Neuronal stem cell (in vitro differentiated cells): ENCODE results near the gene POF1B.

Source experiments
- DNase-seq: peaks from one replicate; pipeline ENCODE4 v3.0.0-alpha.2; 2013; ENCODE audit warnings: low spot score
- H2AFZ ChIP-seq: one replicate; pipeline ENCODE4 v1.6.1; 2013; ENCODE audit warnings: mild to moderate bottlenecking, low read length, inconsistent platforms
- H2AK5ac ChIP-seq: 2 replicates; pipeline ENCODE4 v1.6.1; 2013; ENCODE audit warnings: low read depth, mild to moderate bottlenecking, inconsistent platforms, low read length, moderate library complexity, mixed read lengths
- H2BK120ac ChIP-seq: 2 replicates; pipeline ENCODE4 v1.6.1; 2013; ENCODE audit warnings: low read depth, mild to moderate bottlenecking, inconsistent platforms, low read length, moderate library complexity, mixed read lengths
- H2BK12ac ChIP-seq: one replicate; pipeline ENCODE4 v1.6.1; 2013; ENCODE audit warnings: low read length, inconsistent platforms
- H2BK15ac ChIP-seq: 2 replicates; pipeline ENCODE4 v1.6.1; 2013; ENCODE audit warnings: mild to moderate bottlenecking, low read length, inconsistent platforms, mixed read lengths
- H2BK5ac ChIP-seq: one replicate; pipeline ENCODE4 v1.6.1; 2013; ENCODE audit warnings: inconsistent platforms, mild to moderate bottlenecking, low read length, moderate library complexity
- H3K14ac ChIP-seq: one replicate; pipeline ENCODE4 v1.6.1; 2013; ENCODE audit warnings: low read length, inconsistent platforms
- H3K18ac ChIP-seq: 2 replicates; pipeline ENCODE4 v1.6.1; 2013; ENCODE audit warnings: low read length, inconsistent platforms
- H3K23ac ChIP-seq: 2 replicates; pipeline ENCODE4 v1.6.1; 2013; ENCODE audit warnings: low read depth, mild to moderate bottlenecking, mixed read lengths, low read length, inconsistent platforms; ENCODE audit not compliant: poor library complexity
- H3K27ac ChIP-seq: replicated peaks from 3 replicates; pipeline ENCODE4 v1.5.1; 2013; ENCODE audit warnings: low read length, inconsistent platforms
- H3K27me3 ChIP-seq, 3 experiments: 2 replicates each; pipeline ENCODE4 v1.6.1; 2013; ENCODE audit warnings: low read length in 3 of 3, mild to moderate bottlenecking in 2 of 3, inconsistent platforms in 1 of 3, low read depth in 1 of 3, mixed read lengths in 1 of 3, moderate library complexity in 1 of 3; ENCODE audit not compliant: control insufficient read depth in 3 of 3, insufficient read depth in 3 of 3
- H3K36me3 ChIP-seq, 2 donors: replicated peaks in 1 of 2; 2 replicates each; pipeline ENCODE4 v1.6.1; 2013; ENCODE audit warnings: low read length in 2 of 2; ENCODE audit not compliant: control insufficient read depth in 2 of 2, insufficient read depth in 2 of 2
- H3K4ac ChIP-seq: 2 replicates; pipeline ENCODE4 v1.6.1; 2013; ENCODE audit warnings: inconsistent platforms, mild to moderate bottlenecking, low read length, moderate library complexity
- H3K4me1 ChIP-seq, 2 donors: 1 replicate in 1 of 2; 2 replicates in 1 of 2; pipeline ENCODE4 v1.6.1; 2013; ENCODE audit warnings: low read length in 2 of 2, low read depth in 1 of 2; ENCODE audit not compliant: control insufficient read depth in 2 of 2, insufficient read depth in 1 of 2
- H3K4me2 ChIP-seq: one replicate; pipeline ENCODE4 v1.6.1; 2013; ENCODE audit warnings: mild to moderate bottlenecking, low read length, inconsistent platforms; ENCODE audit not compliant: insufficient read depth, poor library complexity, severe bottlenecking
- H3K4me3 ChIP-seq, 2 donors: 2 replicates each; pipeline ENCODE4 v1.5.1; 2013; ENCODE audit warnings: low read length in 2 of 2, mild to moderate bottlenecking in 2 of 2, inconsistent platforms in 1 of 2, moderate library complexity in 1 of 2
- H3K79me1 ChIP-seq: one replicate; pipeline ENCODE4 v1.6.1; 2013; ENCODE audit warnings: low read depth, mild to moderate bottlenecking, inconsistent platforms, low read length, moderate library complexity
- H3K9ac ChIP-seq: one replicate; pipeline ENCODE4 v1.6.1; 2013; ENCODE audit warnings: mild to moderate bottlenecking, low read depth, low read length, inconsistent platforms; ENCODE audit not compliant: poor library complexity
- H3K9me3 ChIP-seq, 2 donors: replicated peaks in 1 of 2; 2 replicates each; pipeline versions ENCODE3 to v1.6.1; 2013; ENCODE audit warnings: low read length in 2 of 2, mild to moderate bottlenecking in 2 of 2, inconsistent platforms in 1 of 2, low read depth in 1 of 2, mixed read lengths in 1 of 2, moderate library complexity in 1 of 2; ENCODE audit not compliant: control insufficient read depth in 2 of 2, insufficient read depth in 1 of 2
- H4K8ac ChIP-seq: one replicate; pipeline ENCODE4 v1.6.1; 2013; ENCODE audit warnings: low read depth, mild to moderate bottlenecking, inconsistent platforms, low read length, moderate library complexity
- H4K91ac ChIP-seq: one replicate; pipeline ENCODE4 v1.6.1; 2013; ENCODE audit warnings: low read length, low read depth, mild to moderate bottlenecking, inconsistent platforms; ENCODE audit not compliant: poor library complexity
- WGBS, 2 donors: extraction: QIAGEN DNeasy Blood & Tissue Kit; methylation state at CpG; one replicate each; pipeline ENCODE4 v1.1.7; 2013; ENCODE audit warnings: missing lambda C conversion rate in 2 of 2, mixed read lengths in 1 of 2; ENCODE audit not compliant: insufficient read length in 2 of 2, insufficient replicate concordance in 1 of 2; ENCODE audit errors: extremely low coverage in 2 of 2; 5-methylcytosine and 5-hydroxymethylcytosine counted together

POF1B gene

GRCh38 chrX:85391185-85391877 is 11.9 kb upstream of the POF1B start:
- H3K4me3 ChIP-seq: no peak overlapping the region
- WGBS, 2 donors: no CpG with 5 or more reads among the region's 1 CpG

GRCh38 chrX:85381602-85382001 is 2.1 kb upstream of the POF1B start:
- no peak overlapping the region for H2BK12ac ChIP-seq
- no peaks in the 10 kb centered on the region for H3K4me1 ChIP-seq
- no peak overlapping the region for H3K23ac ChIP-seq
- H3K4me2 ChIP-seq: no peak overlapping the region
- WGBS, 2 donors: no CpG with 5 or more reads among the region's 3 CpGs
- H3K27me3 ChIP-seq: no peaks in the 10 kb centered on the region
- no peak overlapping the region for H2AK5ac ChIP-seq
- H3K9me3 ChIP-seq: no peaks in the 10 kb centered on the region
- no peak overlapping the region for H3K27ac ChIP-seq
- H2AFZ ChIP-seq: no peak overlapping the region
- no peak overlapping the region for H2BK120ac ChIP-seq
- H4K8ac ChIP-seq: no peak overlapping the region
- no peak overlapping the region for H4K91ac ChIP-seq
- no peak overlapping the region for H3K18ac ChIP-seq
- H3K9ac ChIP-seq: no peak overlapping the region
- no peak overlapping the region for H3K14ac ChIP-seq
- no peak overlapping the region for H3K4ac ChIP-seq
- H3K36me3 ChIP-seq: no peaks in the 10 kb centered on the region
- no peak overlapping the region for H2BK15ac ChIP-seq
- no peak overlapping the region for H2BK5ac ChIP-seq
- no peaks in the 10 kb centered on the region for H3K79me1 ChIP-seq
- H3K4me3 ChIP-seq: no peak overlapping the region
- no peak for DNase-seq

More at GRCh38 chrX:85391185-85391877, 11.9 kb upstream of the POF1B start:
- no peak overlapping the region for H3K18ac ChIP-seq
- no peak overlapping the region for H2AK5ac ChIP-seq
- no peak for DNase-seq
- no peak overlapping the region for H2BK120ac ChIP-seq
- no peaks in the 10 kb centered on the region for H3K36me3 ChIP-seq
- no peak overlapping the region for H2BK5ac ChIP-seq
- no peaks in the 10 kb centered on the region for H3K79me1 ChIP-seq
- no peak overlapping the region for H3K4me2 ChIP-seq
- H3K4me1 ChIP-seq: no peaks in the 10 kb centered on the region
- no peak overlapping the region for H2BK15ac ChIP-seq
- no peak overlapping the region for H3K27ac ChIP-seq
- no peak overlapping the region for H4K91ac ChIP-seq
- H2BK12ac ChIP-seq: no peak overlapping the region
- no peaks in the 10 kb centered on the region for H3K27me3 ChIP-seq
- H3K4ac ChIP-seq: no peak overlapping the region
- no peak overlapping the region for H3K14ac ChIP-seq
- H3K9ac ChIP-seq: no peak overlapping the region
- no peaks in the 10 kb centered on the region for H3K9me3 ChIP-seq
- no peak overlapping the region for H4K8ac ChIP-seq
- H2AFZ ChIP-seq: no peak overlapping the region
- H3K23ac ChIP-seq: no peak overlapping the region

GRCh38 chrX:85378461-85378860 is 1.0 kb downstream of the POF1B start:
- no peak overlapping the region for H3K4me2 ChIP-seq
- no peaks in the 10 kb centered on the region for H3K27me3 ChIP-seq
- H3K18ac ChIP-seq: no peak overlapping the region
- no peak overlapping the region for H2AFZ ChIP-seq
- H2BK120ac ChIP-seq: no peak overlapping the region
- no CpG with 5 or more reads among the region's 2 CpGs for WGBS, 2 donors
- no peak overlapping the region for H2AK5ac ChIP-seq
- H3K4me3 ChIP-seq: no peak overlapping the region
- H3K36me3 ChIP-seq: no peaks in the 10 kb centered on the region
- no peak overlapping the region for H3K14ac ChIP-seq
- no peak for DNase-seq
- no peak overlapping the region for H3K9ac ChIP-seq
- no peak overlapping the region for H3K4ac ChIP-seq
- H4K8ac ChIP-seq: no peak overlapping the region
- H3K23ac ChIP-seq: no peak overlapping the region
- no peak overlapping the region for H2BK5ac ChIP-seq
- H3K79me1 ChIP-seq: no peaks in the 10 kb centered on the region
- no peaks in the 10 kb centered on the region for H3K4me1 ChIP-seq
- H3K9me3 ChIP-seq: no peaks in the 10 kb centered on the region
- no peak overlapping the region for H2BK12ac ChIP-seq
- no peak overlapping the region for H2BK15ac ChIP-seq
- H4K91ac ChIP-seq: no peak overlapping the region
- H3K27ac ChIP-seq: no peak overlapping the region

- H2AK5ac ChIP-seq: no peak overlapping the region
Observed at GRCh38 chrX:85375333-85375738, 4.1 kb downstream of the POF1B start.

More at GRCh38 chrX:85375333-85375738, 4.1 kb downstream of the POF1B start:
- no peak overlapping the region for H3K18ac ChIP-seq
- no peaks in the 10 kb centered on the region for H3K36me3 ChIP-seq
- no peak for DNase-seq
- H2BK15ac ChIP-seq: no peak overlapping the region
- H2BK120ac ChIP-seq: no peak overlapping the region
- no peaks in the 10 kb centered on the region for H3K27me3 ChIP-seq
- no peak overlapping the region for H3K14ac ChIP-seq
- H3K4me3 ChIP-seq: no peak overlapping the region
- H3K4me1 ChIP-seq: no peaks in the 10 kb centered on the region
- no peak overlapping the region for H3K9ac ChIP-seq
- WGBS, 2 donors: no CpG with 5 or more reads among the region's 5 CpGs
- no peak overlapping the region for H4K91ac ChIP-seq
- H2AFZ ChIP-seq: no peak overlapping the region
- no peak overlapping the region for H2BK12ac ChIP-seq
- H3K23ac ChIP-seq: no peak overlapping the region
- no peak overlapping the region for H3K4me2 ChIP-seq
- H3K4ac ChIP-seq: no peak overlapping the region
- H3K79me1 ChIP-seq: no peaks in the 10 kb centered on the region
- H3K27ac ChIP-seq: no peak overlapping the region
- H3K9me3 ChIP-seq: no peaks in the 10 kb centered on the region
- no peak overlapping the region for H4K8ac ChIP-seq
- H2BK5ac ChIP-seq: no peak overlapping the region
